Kidney (tissue), 14 donors: ENCODE data around the gene GMDS. TPM values are rescaled to one million over a fixed set of nuclear protein-coding genes. Genes with fewer than 3 reads are reported as not detected.

ENCODE experiments used
- DNase-seq, 5 donors: peaks; one replicate each; pipeline ENCODE4 v3.0.0-alpha.2; 2013 to 2020
- FAIRE-seq: peaks from 2 replicates; lab custom pipeline; 2012; peaks lifted over from hg19 to GRCh38; lab: Jason Lieb, UNC
- H3K27ac ChIP-seq, 2 donors: one replicate each; pipeline ENCODE4 v1.7.0; 2013; ENCODE audit warnings: low read depth in 2 of 2, low read length in 2 of 2, inconsistent platforms in 1 of 2
- H3K27me3 ChIP-seq: one replicate; pipeline ENCODE4 v1.7.1; 2013; ENCODE audit warnings: low read length, inconsistent platforms; ENCODE audit not compliant: control insufficient read depth, insufficient read depth
- H3K36me3 ChIP-seq, 3 donors: one replicate each; pipeline versions ENCODE4 v1.7.0 to v1.7.1; 2013; ENCODE audit warnings: low read length in 3 of 3, control low read depth in 1 of 3, inconsistent platforms in 1 of 3; ENCODE audit not compliant: insufficient read depth in 3 of 3, control insufficient read depth in 2 of 3
- H3K4me1 ChIP-seq, 3 donors: one replicate each; pipeline versions ENCODE4 v1.7.0 to v1.7.1; 2013; ENCODE audit warnings: low read length in 3 of 3, inconsistent platforms in 1 of 3, low read depth in 1 of 3; ENCODE audit not compliant: control insufficient read depth in 2 of 3, insufficient read depth in 2 of 3
- H3K4me3 ChIP-seq, 3 donors: one replicate each; pipeline versions ENCODE4 v1.7.0 to v1.8.1; 2013; ENCODE audit warnings: low read length in 3 of 3, control low read depth in 1 of 3, inconsistent platforms in 1 of 3
- H3K9ac ChIP-seq, 3 donors: one replicate each; pipeline versions ENCODE4 v1.7.0 to v1.7.1; 2013; ENCODE audit warnings: low read length in 3 of 3, control low read depth in 1 of 3, inconsistent platforms in 1 of 3
- H3K9me3 ChIP-seq, 3 donors: one replicate each; pipeline versions ENCODE4 v1.7.0 to v1.7.1; 2013; ENCODE audit warnings: low read length in 3 of 3, control low read depth in 1 of 3, inconsistent platforms in 1 of 3; ENCODE audit not compliant: control insufficient read depth in 2 of 3, insufficient read depth in 1 of 3
- CTCF ChIP-seq: IDR thresholded peaks from 3 replicates; pipeline ENCODE4 v1.5.1; 2012; ENCODE audit warnings: mild to moderate bottlenecking, moderate library complexity, borderline replicate concordance; ENCODE audit not compliant: insufficient read depth; ENCODE audit errors: extremely low read depth
- intact Hi-C: fragments of 100-400 bp; cut with DNase I; formaldehyde crosslinking; loops from one replicate; pipeline ENCODE4 v1.11.1; 2022
- polyA plus RNA-seq: library from polyadenylated mRNA; stranded (reverse); fragments of 350-450 nt; fragmentation: Illumina TruSeq; extraction: RNeasy Lipid Tissue Mini Kit (QIAGEN cat#74804); gene quantifications from one replicate; pipeline ENCODE4 v1.2.3, GENCODE V29; 2014; ENCODE audit warnings: low read depth, low replicate concordance; ENCODE audit not compliant: insufficient read depth
- total RNA-seq: library from RNA; stranded (reverse); fragmentation: NEBNext Ultra II Directional; extraction: Animal tissue kit (Norgen Biotek cat#: 25700); gene quantifications from one replicate; pipeline ENCODE4 v1.2.1, GENCODE V29; 2021
- donor health status: control.
- donor health status: control.
- donor health status: control.
- donor health status: control.
- donor health status: control.
- donor health status: DM: yes; HTN: yes; CAD: no.
- donor health status: Normal renal cell carcinoma (clear cell type).

The GMDS gene
- total and polyA plus RNA-seq, 2 donors from 2014 or later = 49.6 to 63.7 TPM

GRCh38 chr6:1765160-1765903 lies 480.1 kb downstream of the GMDS start:
- Histone ChIP-seq H3K9ac (no peak overlapping the region), H3K9me3 (no peaks in the 10 kb centered on the region), H3K4me3 (no peak overlapping the region), H3K27me3 (no peaks in the 10 kb centered on the region), H3K4me1 (peaks cover 2 to 24% (median 14%) of the 10 kb centered on the region in 3 donors), H3K27ac (no peak overlapping the region), H3K36me3 (no peaks in the 10 kb centered on the region)
- intact Hi-C loops = no loop called here
- DNase-seq = no peak
- FAIRE-seq = no peak
- no peak for TF ChIP-seq CTCF

DNA sequence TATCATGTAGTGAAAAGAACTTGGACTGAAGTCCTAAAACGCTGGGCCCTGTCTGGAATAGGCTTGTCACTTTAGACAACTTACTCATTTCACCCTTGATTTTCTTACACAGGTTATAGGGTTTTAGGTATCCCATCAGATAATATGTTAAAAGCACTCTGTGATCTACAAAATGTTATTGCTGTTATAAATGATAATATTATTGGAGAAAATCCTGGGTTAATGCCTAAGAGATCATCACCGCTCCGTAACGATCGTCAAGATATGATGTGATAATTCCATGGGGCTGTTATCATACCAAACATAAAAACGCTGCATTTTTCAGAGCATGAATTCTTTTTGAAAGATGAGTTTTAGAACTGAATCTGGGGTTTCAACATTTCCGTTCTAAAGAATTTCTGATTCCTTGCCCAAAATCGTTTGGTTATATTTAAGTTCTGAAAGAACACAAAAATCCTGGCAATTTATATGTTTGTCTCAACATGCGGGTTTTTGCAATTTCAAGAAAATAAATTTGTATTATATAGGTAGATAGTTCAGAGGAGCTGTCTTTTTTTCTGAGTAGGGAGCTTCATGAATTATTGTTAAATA lies 480.9 kb downstream of the GMDS start:
- intact Hi-C loops = no loop called here
- no peak overlapping the region for H3K27ac ChIP-seq
- no peaks in the 10 kb centered on the region for H3K9me3 ChIP-seq
- H3K4me3 ChIP-seq = no peak overlapping the region
- no peaks in the 10 kb centered on the region for H3K27me3 ChIP-seq
- DNase-seq (no peak), FAIRE-seq (no peak)
- no peak overlapping the region for H3K9ac ChIP-seq
- no peaks in the 10 kb centered on the region for H3K36me3 ChIP-seq
- TF ChIP-seq CTCF = no peak
- peaks cover 2 to 29% (median 14%) of the 10 kb centered on the region in 3 donors for H3K4me1 ChIP-seq

- Histone ChIP-seq H3K9ac (no peak overlapping the region), H3K27me3 (no peaks in the 10 kb centered on the region), H3K4me3 (no peak overlapping the region), H3K27ac (no peak overlapping the region), H3K36me3 (no peaks in the 10 kb centered on the region), H3K4me1 (peaks cover 2 to 29% (median 14%) of the 10 kb centered on the region in 3 donors), H3K9me3 (no peaks in the 10 kb centered on the region)
- FAIRE-seq = no peak
- no peak for TF ChIP-seq CTCF
- intact Hi-C loops = no loop called here
- DNase-seq = no peak
Observed at GRCh38 chr6:1763404-1763803, 482.0 kb downstream of the GMDS start.
